HCT116 (cell line): ENCODE results near the gene FUT6.

Source experiments
- POLR2A ChIP-seq: IDR thresholded peaks from 2 replicates; pipeline ENCODE4 v1.7.0; 2011; ENCODE audit warnings: borderline replicate concordance; ENCODE audit not compliant: insufficient read depth, insufficient read length; ENCODE audit errors: extremely low read depth
- POLR2AphosphoS5 ChIP-seq: IDR thresholded peaks from 2 replicates; pipeline ENCODE4 v1.6.1; 2011; ENCODE audit warnings: mild to moderate bottlenecking, low read depth, low read length, moderate library complexity

DNA sequence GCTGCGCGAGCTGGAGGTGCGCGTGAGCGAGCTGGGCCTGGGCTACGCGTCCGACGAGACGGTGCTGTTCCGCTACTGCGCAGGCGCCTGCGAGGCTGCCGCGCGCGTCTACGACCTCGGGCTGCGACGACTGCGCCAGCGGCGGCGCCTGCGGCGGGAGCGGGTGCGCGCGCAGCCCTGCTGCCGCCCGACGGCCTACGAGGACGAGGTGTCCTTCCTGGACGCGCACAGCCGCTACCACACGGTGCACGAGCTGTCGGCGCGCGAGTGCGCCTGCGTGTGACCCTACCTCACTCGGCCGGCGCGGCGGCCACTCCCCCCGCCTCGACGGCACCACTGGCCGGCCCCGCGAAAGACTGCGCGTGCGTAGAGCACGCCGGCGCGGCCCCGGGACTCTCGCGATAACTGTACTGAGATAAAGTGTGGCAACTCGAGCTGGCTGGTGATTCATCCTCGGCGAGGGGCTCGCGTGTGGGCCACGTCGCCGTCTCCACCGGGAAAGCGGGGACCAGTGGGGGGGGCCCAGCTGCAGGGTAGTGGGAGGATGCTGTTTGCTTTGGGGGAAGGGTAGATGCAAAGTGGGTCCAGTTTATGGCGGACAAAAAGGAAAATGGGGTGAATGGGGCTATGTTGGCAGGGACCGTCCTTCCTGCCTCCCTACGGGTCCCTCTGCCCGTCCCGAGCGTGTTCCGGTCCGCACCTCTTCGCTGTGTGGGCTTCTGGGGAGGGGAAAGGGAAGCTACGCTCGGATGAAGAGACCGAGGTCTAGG, 11.4 kb downstream of the FUT6 start:
- TF ChIP-seq POLR2AphosphoS5 (peak; percentile 100), POLR2A (peak; percentile 99)
